ENCODE measurements around the gene SCRG1.

Gene SCRG1

GRCh38 chr4:173405840-173406606 is 7.1 kb upstream of the SCRG1 start:
- DNase-seq: no peak

- DNase-seq: no peak
Observed at GRCh38 chr4:173404296-173404865, 5.5 kb upstream of the SCRG1 start.

GRCh38 chr4:173403051-173403450 is 4.1 kb upstream of the SCRG1 start:
- no peak for DNase-seq

GRCh38 chr4:173401063-173401462 is 2.1 kb upstream of the SCRG1 start:
- DNase-seq: no peak

- no peak for DNase-seq
Observed at GRCh38 chr4:173398220-173398619, 696 bp downstream of the SCRG1 start.

GRCh38 chr4:173397604-173398003 is 1.3 kb downstream of the SCRG1 start:
- no peak for DNase-seq

GRCh38 chr4:173391701-173392100 is 7.2 kb downstream of the SCRG1 start:
- no peak for DNase-seq

GRCh38 chr4:173386751-173387150 is 12.2 kb downstream of the SCRG1 start:
- DNase-seq: no peak

GRCh38 chr4:173382349-173382748 is 16.6 kb downstream of the SCRG1 start:
- no peak for DNase-seq

GRCh38 chr4:173381610-173382009 is 17.3 kb downstream of the SCRG1 start:
- DNase-seq: no peak

- DNase-seq: no peak
Observed at GRCh38 chr4:173380987-173381386, 17.9 kb downstream of the SCRG1 start.

GRCh38 chr4:173379929-173380328 is 19.0 kb downstream of the SCRG1 start:
- no peak for DNase-seq

- no peak for DNase-seq
Observed at GRCh38 chr4:173374588-173374987, 24.3 kb downstream of the SCRG1 start.

- peak in 1 of 4 experiments; percentile 24 for DNase-seq
Observed at GRCh38 chr4:173371292-173372192, 27.4 kb downstream of the SCRG1 start.

GRCh38 chr4:173370477-173371291 is 28.2 kb downstream of the SCRG1 start, which contains the start of gene SAP30:
TSS of gene SAP30 (plus strand) at chr4:173370954. CDS start at chr4:173371183, 229 bp downstream.
- peak; percentile 92 to 95 (median 93) for DNase-seq

GRCh38 chr4:173370130-173370476 is 28.8 kb downstream of the SCRG1 start:
- peak; percentile 27 to 53 (median 52) for DNase-seq

GRCh38 chr4:173367946-173368345 is 31.0 kb downstream of the SCRG1 start:
- DNase-seq: no peak

GRCh38 chr4:173367285-173367684 is 31.6 kb downstream of the SCRG1 start:
- DNase-seq: no peak

GRCh38 chr4:173365359-173365996 is 33.4 kb downstream of the SCRG1 start:
- DNase-seq: no peak

GRCh38 chr4:173362666-173363065 is 36.2 kb downstream of the SCRG1 start:
- DNase-seq: no peak

GRCh38 chr4:173360587-173361221 is 38.2 kb downstream of the SCRG1 start:
- no peak for DNase-seq

GRCh38 chr4:173357939-173358338 is 41.0 kb downstream of the SCRG1 start:
- DNase-seq: no peak
